Measurements from ENCODE around the gene JMJD7. TPM values are rescaled to one million over a fixed set of nuclear protein-coding genes. Genes with fewer than 3 reads are reported as not detected.
A peak's percentile ranks its signal among the peaks of the same experiment; 100 is the strongest.

The JMJD7 gene
- total RNA-seq, 1 donor from 2014 or later = 13.8 TPM

DNA sequence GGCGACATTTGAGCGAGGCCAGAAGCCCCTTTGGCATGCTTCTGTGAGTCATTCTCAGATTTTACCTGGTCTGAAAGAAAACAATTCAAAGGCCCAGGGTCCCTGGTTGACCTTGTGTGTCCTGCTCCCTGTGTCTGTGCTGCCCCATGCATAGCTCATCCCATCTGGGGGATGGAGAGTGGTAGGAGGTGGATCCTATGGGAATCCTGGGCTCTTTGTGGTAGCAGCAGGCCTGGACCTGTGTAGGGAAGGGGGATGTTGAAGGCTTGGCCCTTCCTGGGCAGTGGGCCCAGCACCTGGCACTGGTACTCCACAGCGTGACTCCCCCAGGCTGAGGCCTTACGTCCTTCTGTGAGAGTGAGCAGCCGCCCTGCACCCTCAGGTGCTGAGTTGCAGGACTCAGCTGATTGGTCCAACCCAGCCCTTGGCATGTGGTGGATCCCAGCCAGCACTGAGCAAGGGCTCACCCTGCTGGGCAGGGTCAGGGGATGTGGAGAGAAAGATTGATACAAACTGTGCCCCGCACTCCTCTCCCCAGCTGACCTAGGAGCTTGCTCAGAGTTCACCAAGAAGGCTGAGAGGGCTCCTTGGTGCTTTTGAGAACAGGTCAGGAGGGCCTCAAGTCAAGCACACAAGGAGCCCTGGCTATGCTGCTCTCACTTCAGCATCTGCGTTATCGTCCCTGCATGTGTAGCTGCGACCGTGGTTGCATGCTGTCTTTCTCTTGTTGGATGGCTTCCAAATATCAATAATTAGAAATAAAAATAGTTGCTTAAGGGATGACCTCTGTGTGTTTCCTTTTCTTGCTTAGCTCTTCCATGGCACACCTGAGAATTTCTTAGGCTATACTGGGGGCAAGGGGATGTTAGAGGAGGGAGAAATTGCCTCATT is 21.4 kb upstream of the JMJD7 start:
- Mint-ChIP-seq H3K27me3 (ENCODE audit: unreplicated experiment) (peaks cover 6% of the 10 kb centered on the region), H3K27ac (ENCODE audit: unreplicated experiment) (peak overlapping the region; percentile 39), H3K9me3 (ENCODE audit: unreplicated experiment) (no peaks in the 10 kb centered on the region), H3K36me3 (ENCODE audit: low read depth, unreplicated experiment) (peaks cover 17% of the 10 kb centered on the region), H3K4me3 (ENCODE audit: unreplicated experiment) (no peak overlapping the region), H3K4me1 (ENCODE audit: unreplicated experiment) (peaks cover 44% of the 10 kb centered on the region)
- DNase-seq (ENCODE audit: low spot score) = no peak
- TF ChIP-seq, protein P1, sequence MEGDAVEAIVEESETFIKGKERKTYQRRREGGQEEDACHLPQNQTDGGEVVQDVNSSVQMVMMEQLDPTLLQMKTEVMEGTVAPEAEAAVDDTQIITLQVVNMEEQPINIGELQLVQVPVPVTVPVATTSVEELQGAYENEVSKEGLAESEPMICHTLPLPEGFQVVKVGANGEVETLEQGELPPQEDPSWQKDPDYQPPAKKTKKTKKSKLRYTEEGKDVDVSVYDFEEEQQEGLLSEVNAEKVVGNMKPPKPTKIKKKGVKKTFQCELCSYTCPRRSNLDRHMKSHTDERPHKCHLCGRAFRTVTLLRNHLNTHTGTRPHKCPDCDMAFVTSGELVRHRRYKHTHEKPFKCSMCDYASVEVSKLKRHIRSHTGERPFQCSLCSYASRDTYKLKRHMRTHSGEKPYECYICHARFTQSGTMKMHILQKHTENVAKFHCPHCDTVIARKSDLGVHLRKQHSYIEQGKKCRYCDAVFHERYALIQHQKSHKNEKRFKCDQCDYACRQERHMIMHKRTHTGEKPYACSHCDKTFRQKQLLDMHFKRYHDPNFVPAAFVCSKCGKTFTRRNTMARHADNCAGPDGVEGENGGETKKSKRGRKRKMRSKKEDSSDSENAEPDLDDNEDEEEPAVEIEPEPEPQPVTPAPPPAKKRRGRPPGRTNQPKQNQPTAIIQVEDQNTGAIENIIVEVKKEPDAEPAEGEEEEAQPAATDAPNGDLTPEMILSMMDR (IDR thresholded peaks at IDR 0.05; ENCODE audit: unreplicated experiment) = no peak

GRCh38 chr15:41809121-41809520 is 18.8 kb upstream of the JMJD7 start:
- peaks cover 23% of the 10 kb centered on the region for H3K36me3 Mint-ChIP-seq (ENCODE audit: low read depth, unreplicated experiment)
- no peak overlapping the region for H3K4me3 Mint-ChIP-seq (ENCODE audit: unreplicated experiment)
- peaks cover 44% of the 10 kb centered on the region for H3K4me1 Mint-ChIP-seq (ENCODE audit: unreplicated experiment)
- TF ChIP-seq, protein P1 (IDR thresholded peaks at IDR 0.05; ENCODE audit: unreplicated experiment) = no peak
- H3K27ac Mint-ChIP-seq (ENCODE audit: unreplicated experiment) = peak overlapping the region; percentile 88
- H3K27me3 Mint-ChIP-seq (ENCODE audit: unreplicated experiment) = peaks cover 6% of the 10 kb centered on the region
- no peak for DNase-seq (ENCODE audit: low spot score)
- H3K9me3 Mint-ChIP-seq (ENCODE audit: unreplicated experiment) = no peaks in the 10 kb centered on the region

DNA sequence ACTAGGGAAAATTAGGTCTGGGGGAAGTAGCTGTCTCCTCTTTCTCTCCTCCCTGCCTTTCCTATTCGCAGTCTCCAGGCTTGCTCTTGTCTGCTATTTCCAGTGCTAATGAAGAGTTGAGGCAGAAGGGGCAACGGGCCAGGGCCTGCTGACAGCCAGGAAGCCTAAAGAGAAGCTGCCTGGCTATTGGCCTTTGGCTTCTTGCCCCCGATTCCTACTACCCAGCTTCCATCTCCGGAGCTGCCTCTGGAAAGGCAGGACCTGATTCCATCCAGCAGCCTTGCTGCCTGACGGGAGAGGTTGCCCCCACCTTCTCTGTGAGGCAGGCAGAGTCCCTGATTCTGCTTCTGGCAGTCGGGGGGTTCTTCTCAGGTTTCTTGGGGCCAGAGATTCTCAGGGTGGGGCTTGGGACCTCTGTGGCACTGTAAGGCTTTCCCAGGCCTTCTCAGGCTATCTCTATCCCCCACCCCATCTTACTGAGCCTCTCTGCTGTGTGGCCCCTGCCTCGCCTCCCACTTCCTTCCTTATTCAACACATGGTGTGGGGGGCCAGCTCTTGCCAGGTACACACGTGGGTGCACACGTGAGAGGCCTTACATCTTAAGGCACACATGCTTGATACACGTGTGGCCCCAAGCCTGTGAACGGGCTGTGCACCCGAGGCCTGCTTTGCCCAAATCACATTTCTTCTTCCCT is 18.2 kb upstream of the JMJD7 start:
- no peak for DNase-seq (ENCODE audit: low spot score)
- H3K4me1 Mint-ChIP-seq (ENCODE audit: unreplicated experiment) = peaks cover 41% of the 10 kb centered on the region
- peak overlapping the region; percentile 88 for H3K27ac Mint-ChIP-seq (ENCODE audit: unreplicated experiment)
- peaks cover 6% of the 10 kb centered on the region for H3K27me3 Mint-ChIP-seq (ENCODE audit: unreplicated experiment)
- TF ChIP-seq, protein P1 (IDR thresholded peaks at IDR 0.05; ENCODE audit: unreplicated experiment) = no peak
- peaks cover 28% of the 10 kb centered on the region for H3K36me3 Mint-ChIP-seq (ENCODE audit: low read depth, unreplicated experiment)
- no peaks in the 10 kb centered on the region for H3K9me3 Mint-ChIP-seq (ENCODE audit: unreplicated experiment)
- H3K4me3 Mint-ChIP-seq (ENCODE audit: unreplicated experiment) = no peak overlapping the region

DNA sequence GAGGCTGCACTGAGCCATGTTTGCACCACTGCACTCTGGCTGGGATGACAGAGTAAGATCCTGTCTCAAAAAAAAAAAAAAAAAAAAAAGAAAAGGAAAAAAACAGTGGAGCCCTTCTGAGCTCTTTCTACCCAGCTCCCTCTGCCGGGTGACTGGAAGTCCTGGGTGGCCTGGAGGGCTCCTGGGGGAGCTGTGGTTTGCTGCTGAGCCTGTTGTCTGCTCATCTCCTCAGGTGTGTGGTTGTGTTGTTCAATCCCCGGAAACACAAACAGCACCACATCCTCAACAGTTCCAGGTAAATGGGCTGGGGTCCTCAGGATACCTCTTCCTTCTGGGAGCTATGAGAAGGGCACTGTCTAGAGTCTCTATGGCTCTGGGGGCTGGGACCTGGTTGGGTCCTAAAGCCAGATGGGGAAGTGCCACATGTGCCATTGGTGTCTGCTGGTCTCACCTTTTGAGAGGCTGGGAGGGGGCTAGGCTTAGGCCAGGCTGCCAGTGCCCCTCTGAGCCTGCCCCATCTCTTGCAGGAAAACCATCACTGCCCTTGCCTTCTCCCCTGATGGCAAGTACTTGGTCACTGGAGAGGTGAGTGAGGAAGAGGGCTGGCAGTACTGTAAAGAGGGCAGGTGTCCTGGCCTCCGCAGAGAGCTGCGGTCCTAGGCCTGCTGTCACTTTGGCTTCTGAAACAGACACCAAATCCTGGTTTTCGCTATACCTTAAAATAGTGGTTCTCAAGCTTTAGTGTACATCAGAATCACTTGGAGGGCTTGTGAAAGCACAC is 17.1 kb upstream of the JMJD7 start:
- TF ChIP-seq, protein P1 (IDR thresholded peaks at IDR 0.05; ENCODE audit: unreplicated experiment) = no peak
- H3K4me3 Mint-ChIP-seq (ENCODE audit: unreplicated experiment) = no peak overlapping the region
- peaks cover 32% of the 10 kb centered on the region for H3K36me3 Mint-ChIP-seq (ENCODE audit: low read depth, unreplicated experiment)

More for the DNA sequence above, 17.1 kb upstream of the JMJD7 start:
- Mint-ChIP-seq H3K9me3 (ENCODE audit: unreplicated experiment) (no peaks in the 10 kb centered on the region), H3K4me1 (ENCODE audit: unreplicated experiment) (peaks cover 32% of the 10 kb centered on the region), H3K27me3 (ENCODE audit: unreplicated experiment) (peaks cover 6% of the 10 kb centered on the region), H3K27ac (ENCODE audit: unreplicated experiment) (no peak overlapping the region)
- DNase-seq (ENCODE audit: low spot score) = no peak

All from endothelial cell (in vitro differentiated cells).